Neural cell (in vitro differentiated cells): ENCODE results near the gene RAP1A.

Experiments used
- EP300 ChIP-seq: fragments of 450-650 bp; conservative IDR thresholded peaks from 2 replicates; pipeline ENCODE4 v1.6.1; 2014; ENCODE audit warnings: antibody characterized with exemption, mild to moderate bottlenecking, moderate library complexity; ENCODE audit not compliant: poor library complexity, severe bottlenecking
- EZH2 ChIP-seq: fragments of 200-600, 300-800 bp; shearing (Covaris generic), sonication (generic); IDR thresholded peaks from 2 replicates; pipeline ENCODE4 v1.6.1; 2014; ENCODE audit warnings: antibody characterized with exemption, low read length, borderline replicate concordance, mild to moderate bottlenecking; ENCODE audit not compliant: insufficient read depth, poor library complexity, severe bottlenecking
- RAD21 ChIP-seq: fragments of 450-650 bp; conservative IDR thresholded peaks from 2 replicates; pipeline ENCODE4 v1.6.1; 2014; ENCODE audit warnings: antibody characterized with exemption, mild to moderate bottlenecking, moderate library complexity
- SMC3 ChIP-seq: fragments of 450-650 bp; conservative IDR thresholded peaks from 2 replicates; pipeline ENCODE4 v1.6.1; 2014; ENCODE audit warnings: antibody characterized with exemption, mild to moderate bottlenecking, moderate library complexity; ENCODE audit not compliant: poor library complexity
- TAF1 ChIP-seq: IDR thresholded peaks from 2 replicates; pipeline ENCODE4 v1.6.1; 2012; ENCODE audit warnings: low read depth
- TF ChIP-seq, protein P1 (sequence below): fragments of 450-650 bp; IDR thresholded peaks from 2 replicates; pipeline ENCODE4 v1.5.1; 2014; ENCODE audit warnings: antibody characterized with exemption, mild to moderate bottlenecking, moderate library complexity; ENCODE audit not compliant: poor library complexity, severe bottlenecking
- TF ChIP-seq, protein P2 (sequence below): IDR thresholded peaks from 2 replicates; pipeline ENCODE4 v1.6.1; 2012; ENCODE audit warnings: borderline replicate concordance

DNA sequence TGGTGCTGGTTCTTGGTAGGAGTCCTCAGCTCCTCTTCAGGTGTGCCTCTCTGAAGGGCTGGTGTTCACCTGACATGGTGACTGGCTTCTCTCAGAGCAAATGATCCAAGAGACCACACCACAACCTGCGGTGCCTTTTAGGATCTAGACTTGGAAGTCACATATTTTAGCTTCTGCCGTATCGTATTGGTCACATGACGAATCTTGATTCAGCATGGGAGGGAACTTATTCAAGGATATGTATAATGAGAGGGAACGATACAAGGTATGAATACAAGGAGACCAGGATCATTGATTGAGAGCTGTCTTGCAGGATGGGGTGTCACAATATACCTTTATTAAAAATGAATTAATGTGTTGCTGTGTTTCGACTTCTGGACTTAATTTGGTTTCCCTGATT is 58.0 kb downstream of the RAP1A start:
- TF ChIP-seq EZH2: no peak
- TF ChIP-seq, protein P1, sequence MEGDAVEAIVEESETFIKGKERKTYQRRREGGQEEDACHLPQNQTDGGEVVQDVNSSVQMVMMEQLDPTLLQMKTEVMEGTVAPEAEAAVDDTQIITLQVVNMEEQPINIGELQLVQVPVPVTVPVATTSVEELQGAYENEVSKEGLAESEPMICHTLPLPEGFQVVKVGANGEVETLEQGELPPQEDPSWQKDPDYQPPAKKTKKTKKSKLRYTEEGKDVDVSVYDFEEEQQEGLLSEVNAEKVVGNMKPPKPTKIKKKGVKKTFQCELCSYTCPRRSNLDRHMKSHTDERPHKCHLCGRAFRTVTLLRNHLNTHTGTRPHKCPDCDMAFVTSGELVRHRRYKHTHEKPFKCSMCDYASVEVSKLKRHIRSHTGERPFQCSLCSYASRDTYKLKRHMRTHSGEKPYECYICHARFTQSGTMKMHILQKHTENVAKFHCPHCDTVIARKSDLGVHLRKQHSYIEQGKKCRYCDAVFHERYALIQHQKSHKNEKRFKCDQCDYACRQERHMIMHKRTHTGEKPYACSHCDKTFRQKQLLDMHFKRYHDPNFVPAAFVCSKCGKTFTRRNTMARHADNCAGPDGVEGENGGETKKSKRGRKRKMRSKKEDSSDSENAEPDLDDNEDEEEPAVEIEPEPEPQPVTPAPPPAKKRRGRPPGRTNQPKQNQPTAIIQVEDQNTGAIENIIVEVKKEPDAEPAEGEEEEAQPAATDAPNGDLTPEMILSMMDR: no peak
- TF ChIP-seq RAD21: no peak
- TF ChIP-seq, protein P2, sequence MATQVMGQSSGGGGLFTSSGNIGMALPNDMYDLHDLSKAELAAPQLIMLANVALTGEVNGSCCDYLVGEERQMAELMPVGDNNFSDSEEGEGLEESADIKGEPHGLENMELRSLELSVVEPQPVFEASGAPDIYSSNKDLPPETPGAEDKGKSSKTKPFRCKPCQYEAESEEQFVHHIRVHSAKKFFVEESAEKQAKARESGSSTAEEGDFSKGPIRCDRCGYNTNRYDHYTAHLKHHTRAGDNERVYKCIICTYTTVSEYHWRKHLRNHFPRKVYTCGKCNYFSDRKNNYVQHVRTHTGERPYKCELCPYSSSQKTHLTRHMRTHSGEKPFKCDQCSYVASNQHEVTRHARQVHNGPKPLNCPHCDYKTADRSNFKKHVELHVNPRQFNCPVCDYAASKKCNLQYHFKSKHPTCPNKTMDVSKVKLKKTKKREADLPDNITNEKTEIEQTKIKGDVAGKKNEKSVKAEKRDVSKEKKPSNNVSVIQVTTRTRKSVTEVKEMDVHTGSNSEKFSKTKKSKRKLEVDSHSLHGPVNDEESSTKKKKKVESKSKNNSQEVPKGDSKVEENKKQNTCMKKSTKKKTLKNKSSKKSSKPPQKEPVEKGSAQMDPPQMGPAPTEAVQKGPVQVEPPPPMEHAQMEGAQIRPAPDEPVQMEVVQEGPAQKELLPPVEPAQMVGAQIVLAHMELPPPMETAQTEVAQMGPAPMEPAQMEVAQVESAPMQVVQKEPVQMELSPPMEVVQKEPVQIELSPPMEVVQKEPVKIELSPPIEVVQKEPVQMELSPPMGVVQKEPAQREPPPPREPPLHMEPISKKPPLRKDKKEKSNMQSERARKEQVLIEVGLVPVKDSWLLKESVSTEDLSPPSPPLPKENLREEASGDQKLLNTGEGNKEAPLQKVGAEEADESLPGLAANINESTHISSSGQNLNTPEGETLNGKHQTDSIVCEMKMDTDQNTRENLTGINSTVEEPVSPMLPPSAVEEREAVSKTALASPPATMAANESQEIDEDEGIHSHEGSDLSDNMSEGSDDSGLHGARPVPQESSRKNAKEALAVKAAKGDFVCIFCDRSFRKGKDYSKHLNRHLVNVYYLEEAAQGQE: no peak
- TF ChIP-seq EP300: no peak
- TF ChIP-seq SMC3: no peak
- no peak for TF ChIP-seq TAF1
